ENCODE measurements around the gene CCDC24.

- TF ChIP-seq, protein P1, sequence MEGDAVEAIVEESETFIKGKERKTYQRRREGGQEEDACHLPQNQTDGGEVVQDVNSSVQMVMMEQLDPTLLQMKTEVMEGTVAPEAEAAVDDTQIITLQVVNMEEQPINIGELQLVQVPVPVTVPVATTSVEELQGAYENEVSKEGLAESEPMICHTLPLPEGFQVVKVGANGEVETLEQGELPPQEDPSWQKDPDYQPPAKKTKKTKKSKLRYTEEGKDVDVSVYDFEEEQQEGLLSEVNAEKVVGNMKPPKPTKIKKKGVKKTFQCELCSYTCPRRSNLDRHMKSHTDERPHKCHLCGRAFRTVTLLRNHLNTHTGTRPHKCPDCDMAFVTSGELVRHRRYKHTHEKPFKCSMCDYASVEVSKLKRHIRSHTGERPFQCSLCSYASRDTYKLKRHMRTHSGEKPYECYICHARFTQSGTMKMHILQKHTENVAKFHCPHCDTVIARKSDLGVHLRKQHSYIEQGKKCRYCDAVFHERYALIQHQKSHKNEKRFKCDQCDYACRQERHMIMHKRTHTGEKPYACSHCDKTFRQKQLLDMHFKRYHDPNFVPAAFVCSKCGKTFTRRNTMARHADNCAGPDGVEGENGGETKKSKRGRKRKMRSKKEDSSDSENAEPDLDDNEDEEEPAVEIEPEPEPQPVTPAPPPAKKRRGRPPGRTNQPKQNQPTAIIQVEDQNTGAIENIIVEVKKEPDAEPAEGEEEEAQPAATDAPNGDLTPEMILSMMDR (IDR thresholded peaks at IDR 0.05): no peak
- TF ChIP-seq POLR2A (IDR thresholded peaks at IDR 0.05): no peak
These were observed 5.3 kb downstream of the CCDC24 start for GRCh38 chr1:43996733-43997115.
